GM13976 (cell line): ENCODE measurements around the gene MADD.
A peak's percentile ranks its signal among the peaks of the same experiment; 100 is the strongest.

Experiments
- DNase-seq: peaks from one replicate; pipeline ENCODE4 v3.0.0; 2012; ENCODE audit warnings: low spot score
- in situ Hi-C: fragments of 300-500 bp; cut with MboI; formaldehyde crosslinking; loops from one replicate; pipeline ENCODE4 v1.12.0; 2022; ENCODE audit warnings: low sequenced_read_pairs, mixed read lengths, inconsistent platforms; ENCODE audit not compliant: unreplicated experiment
- TF ChIP-seq, protein P1 (sequence below): IDR thresholded peaks from 2 replicates; pipeline ENCODE4 v1.5.1; 2012; ENCODE audit warnings: borderline replicate concordance, mild to moderate bottlenecking; ENCODE audit not compliant: insufficient read depth; ENCODE audit errors: extremely low read depth, missing control alignments, control extremely low read depth

Gene MADD

DNA sequence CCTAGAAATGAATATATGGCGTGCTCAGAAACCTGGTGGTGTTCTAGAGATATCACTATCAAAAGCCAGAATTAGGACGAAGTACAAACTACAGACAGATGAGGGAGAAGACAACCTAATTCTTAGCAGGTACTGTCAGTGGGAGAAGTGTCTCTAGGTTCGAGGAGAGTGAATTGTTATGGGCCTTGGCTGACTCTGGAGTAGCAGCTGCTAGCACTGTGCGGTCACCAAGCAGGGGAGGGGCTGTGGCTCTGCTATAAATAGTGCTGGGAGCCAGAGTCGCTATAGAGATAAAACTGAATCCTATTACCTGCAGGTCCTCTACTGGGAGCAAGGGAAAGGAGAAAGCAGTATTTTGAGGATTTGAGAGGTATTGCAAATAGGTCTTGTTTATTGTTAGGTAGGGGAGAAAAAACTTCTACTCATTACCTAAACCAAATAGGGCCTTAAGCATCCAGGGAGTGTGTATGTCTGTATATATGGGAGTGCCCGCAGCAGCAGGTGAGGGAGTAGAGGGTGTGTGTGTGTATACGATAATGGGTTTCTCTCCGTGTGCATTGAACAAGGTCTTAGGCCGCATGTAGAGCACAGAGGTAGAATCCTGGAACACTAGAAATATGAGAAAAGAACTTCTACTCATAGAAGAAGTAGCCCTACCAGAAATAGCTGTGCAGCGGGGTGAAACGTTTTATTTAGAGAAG is 2.2 kb downstream of the MADD start:
- TF ChIP-seq, protein P1, sequence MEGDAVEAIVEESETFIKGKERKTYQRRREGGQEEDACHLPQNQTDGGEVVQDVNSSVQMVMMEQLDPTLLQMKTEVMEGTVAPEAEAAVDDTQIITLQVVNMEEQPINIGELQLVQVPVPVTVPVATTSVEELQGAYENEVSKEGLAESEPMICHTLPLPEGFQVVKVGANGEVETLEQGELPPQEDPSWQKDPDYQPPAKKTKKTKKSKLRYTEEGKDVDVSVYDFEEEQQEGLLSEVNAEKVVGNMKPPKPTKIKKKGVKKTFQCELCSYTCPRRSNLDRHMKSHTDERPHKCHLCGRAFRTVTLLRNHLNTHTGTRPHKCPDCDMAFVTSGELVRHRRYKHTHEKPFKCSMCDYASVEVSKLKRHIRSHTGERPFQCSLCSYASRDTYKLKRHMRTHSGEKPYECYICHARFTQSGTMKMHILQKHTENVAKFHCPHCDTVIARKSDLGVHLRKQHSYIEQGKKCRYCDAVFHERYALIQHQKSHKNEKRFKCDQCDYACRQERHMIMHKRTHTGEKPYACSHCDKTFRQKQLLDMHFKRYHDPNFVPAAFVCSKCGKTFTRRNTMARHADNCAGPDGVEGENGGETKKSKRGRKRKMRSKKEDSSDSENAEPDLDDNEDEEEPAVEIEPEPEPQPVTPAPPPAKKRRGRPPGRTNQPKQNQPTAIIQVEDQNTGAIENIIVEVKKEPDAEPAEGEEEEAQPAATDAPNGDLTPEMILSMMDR = no peak
- DNase-seq = peak; percentile 44
- in situ Hi-C loops = no loop called here

DNA sequence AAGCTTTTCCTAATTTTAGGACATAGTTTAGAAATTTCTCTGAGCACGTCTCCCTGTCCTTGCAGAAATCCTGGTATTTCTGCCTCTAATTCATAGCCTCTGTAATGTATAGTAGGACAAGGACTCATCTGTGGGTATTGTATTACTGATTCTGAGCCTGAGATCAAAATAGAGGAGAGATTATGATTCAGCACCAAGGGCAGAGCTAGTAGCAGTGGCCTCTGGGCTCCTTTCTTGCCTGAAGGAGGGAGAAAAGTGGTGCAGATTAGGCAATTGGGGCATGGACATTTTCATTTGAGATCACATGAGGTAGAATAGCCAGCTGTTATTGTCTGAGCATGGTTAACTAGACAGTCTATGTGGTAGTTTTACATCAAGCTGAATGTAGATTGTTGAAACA is 2.8 kb downstream of the MADD start:
- DNase-seq = no peak
- in situ Hi-C loops = no loop called here
- TF ChIP-seq, protein P1 = no peak

DNA sequence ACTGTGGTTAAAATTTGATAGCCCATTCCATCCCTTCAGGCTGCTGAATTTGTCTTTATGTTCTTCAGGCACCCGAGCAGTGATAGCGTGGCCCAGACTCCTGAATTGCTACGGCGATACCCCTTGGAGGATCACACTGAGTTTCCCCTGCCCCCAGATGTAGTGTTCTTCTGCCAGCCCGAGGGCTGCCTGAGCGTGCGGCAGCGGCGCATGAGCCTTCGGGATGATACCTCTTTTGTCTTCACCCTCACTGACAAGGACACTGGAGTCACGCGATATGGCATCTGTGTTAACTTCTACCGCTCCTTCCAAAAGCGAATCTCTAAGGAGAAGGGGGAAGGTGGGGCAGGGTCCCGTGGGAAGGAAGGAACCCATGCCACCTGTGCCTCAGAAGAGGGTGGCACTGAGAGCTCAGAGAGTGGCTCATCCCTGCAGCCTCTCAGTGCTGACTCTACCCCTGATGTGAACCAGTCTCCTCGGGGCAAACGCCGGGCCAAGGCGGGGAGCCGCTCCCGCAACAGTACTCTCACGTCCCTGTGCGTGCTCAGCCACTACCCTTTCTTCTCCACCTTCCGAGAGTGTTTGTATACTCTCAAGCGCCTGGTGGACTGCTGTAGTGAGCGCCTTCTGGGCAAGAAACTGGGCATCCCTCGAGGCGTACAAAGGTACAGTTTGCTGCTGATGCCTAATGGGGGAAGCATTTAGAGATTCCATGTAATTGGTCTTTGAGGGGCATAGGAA is 4.7 kb downstream of the MADD start:
- in situ Hi-C loops = no loop called here
- TF ChIP-seq, protein P1 = no peak
- DNase-seq = no peak

DNA sequence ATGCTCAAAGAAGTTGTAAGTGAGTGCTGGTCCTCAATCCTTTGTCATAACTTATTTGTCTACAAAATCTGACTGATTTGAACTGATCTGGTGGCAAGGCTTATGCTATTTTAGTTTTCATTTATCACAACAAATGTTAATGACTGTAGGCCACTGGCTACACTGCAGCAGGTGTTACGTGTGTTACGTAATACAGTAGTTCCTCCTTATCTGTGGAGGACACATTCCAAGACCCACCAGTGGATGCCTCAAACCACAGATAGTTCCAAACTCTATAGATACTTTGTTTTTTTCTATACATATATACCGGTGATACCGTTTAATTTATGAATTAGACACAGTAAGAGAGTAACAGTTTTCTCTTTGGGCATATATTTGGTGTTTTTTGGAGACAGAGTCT is 7.0 kb downstream of the MADD start:
- DNase-seq = no peak
- TF ChIP-seq, protein P1 = no peak
- in situ Hi-C loops = no loop called here

DNA sequence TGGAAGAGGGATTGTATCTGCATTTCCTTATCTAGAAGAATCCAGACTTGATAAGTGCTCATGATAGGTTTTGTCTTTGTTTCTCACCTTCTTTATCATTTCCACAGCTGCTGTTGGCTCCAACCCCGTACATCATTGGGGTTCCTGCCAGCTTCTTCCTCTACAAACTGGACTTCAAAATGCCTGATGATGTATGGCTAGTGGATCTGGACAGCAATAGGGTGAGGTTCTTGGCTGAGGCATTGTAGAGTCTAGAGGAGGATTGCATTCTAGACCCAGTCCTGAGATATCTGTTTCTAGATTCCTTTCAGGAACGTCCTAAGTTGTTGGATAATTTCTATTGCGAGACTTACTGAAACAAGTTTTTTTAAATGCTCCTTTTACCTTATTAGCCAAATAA is 8.1 kb downstream of the MADD start:
- no peak for DNase-seq
- TF ChIP-seq, protein P1 = no peak
- in situ Hi-C loops = no loop called here

DNA sequence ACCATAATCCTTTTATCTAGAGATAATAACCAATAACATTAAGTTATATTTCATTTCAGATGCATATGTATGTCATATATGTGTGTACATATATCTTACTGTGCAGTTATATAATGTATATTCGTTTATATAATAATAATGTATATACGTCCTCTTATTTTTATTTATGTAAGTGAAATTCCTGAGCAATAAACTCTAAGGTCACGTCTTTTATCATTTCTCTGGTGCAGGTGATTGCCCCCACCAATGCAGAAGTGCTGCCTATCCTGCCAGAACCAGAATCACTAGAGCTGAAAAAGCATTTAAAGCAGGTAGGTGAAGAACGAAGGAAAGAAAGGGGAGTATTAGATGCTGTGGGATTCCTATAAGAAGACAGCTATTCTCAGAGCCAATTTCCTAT is 8.8 kb downstream of the MADD start:
- TF ChIP-seq, protein P1 = no peak
- in situ Hi-C loops = no loop called here

DNA sequence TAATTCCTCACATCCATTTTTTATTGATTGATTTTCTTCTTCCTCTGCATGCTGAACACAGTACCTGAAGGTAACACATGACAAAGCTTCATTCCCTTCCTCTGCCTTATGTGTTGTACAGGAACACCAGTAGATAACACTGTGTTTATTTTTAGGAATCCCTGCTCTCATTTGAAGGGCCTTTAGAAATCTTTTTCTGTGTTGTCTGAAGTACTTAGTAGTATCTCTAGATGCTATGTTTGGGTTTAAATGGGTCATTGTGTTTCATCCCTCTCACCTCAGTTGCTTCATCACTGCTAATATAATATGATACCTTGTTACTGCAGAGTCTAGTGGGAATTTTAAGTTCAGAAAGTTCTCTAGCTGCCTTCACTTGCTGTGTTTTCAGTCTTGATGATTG is 10.2 kb downstream of the MADD start:
- no peak for DNase-seq
- TF ChIP-seq, protein P1 = no peak
- in situ Hi-C loops = no loop called here

More for the DNA sequence above, 8.8 kb downstream of the MADD start:
- DNase-seq = no peak
